KOPT-K1 (cell line): Measurements from ENCODE around the gene RPS6KA5.

ENCODE experiments used
- H3K27ac ChIP-seq: fragments of 200-600 bp; sonication (generic); 2 replicates; pipeline ENCODE4 v1.5.1; 2016; ENCODE audit warnings: antibody characterized with exemption, mild to moderate bottlenecking, low read depth, low read length; ENCODE audit not compliant: poor library complexity, severe bottlenecking
- H3K36me3 ChIP-seq: fragments of 200-600 bp; sonication (generic); 2 replicates; pipeline ENCODE4 v1.5.1; 2017; ENCODE audit warnings: antibody characterized with exemption, mild to moderate bottlenecking, low read length, moderate library complexity; ENCODE audit not compliant: insufficient read depth
- H3K9me3 ChIP-seq: fragments of 200-600 bp; sonication (generic); 2 replicates; pipeline ENCODE4 v1.5.1; 2017; ENCODE audit warnings: antibody characterized with exemption, low read length, mild to moderate bottlenecking; ENCODE audit not compliant: insufficient read depth, poor library complexity, severe bottlenecking

The RPS6KA5 gene

DNA sequence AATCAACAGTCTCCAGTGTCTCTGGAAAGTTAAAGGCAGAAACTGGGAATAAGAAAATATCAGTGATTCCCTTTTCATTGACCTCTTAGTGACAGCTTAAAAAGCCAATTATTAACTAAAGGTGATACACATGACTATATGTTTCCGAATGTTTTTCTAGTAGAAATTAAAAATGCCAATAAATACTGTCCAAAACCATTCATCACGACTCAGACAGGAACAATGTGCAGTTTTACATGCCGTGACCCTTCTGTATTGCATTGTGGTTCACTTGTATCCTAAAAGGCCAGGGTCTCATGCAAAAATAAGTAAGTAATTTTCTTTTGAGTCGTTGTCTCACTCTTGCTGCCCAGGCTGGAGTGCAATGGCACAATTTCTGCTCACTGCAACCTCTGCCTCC is 138.3 kb downstream of the RPS6KA5 start:
- H3K9me3 ChIP-seq: peaks cover 4% of the 10 kb centered on the region
- no peak overlapping the region for H3K27ac ChIP-seq
- no peaks in the 10 kb centered on the region for H3K36me3 ChIP-seq

DNA sequence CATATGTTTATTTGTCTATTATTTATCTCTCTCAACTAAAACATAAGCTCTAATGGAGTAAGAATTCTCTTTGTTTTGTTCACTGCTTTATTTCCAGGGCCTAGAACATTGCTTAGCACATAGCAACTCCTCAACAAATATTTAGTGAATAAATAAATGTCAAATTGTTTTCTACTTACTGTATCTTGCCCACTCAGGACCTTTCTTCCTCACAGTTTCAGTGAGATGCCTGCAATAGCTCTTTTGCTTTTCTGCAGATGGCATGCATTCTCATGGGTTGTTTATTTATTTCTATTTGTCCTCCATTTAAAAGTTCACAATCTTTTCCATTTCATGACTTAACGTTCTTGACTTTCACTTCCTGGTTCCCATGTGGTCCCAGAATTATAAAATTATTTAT is 149.3 kb downstream of the RPS6KA5 start:
- H3K27ac ChIP-seq: no peak overlapping the region
- no peaks in the 10 kb centered on the region for H3K9me3 ChIP-seq
- no peaks in the 10 kb centered on the region for H3K36me3 ChIP-seq

DNA sequence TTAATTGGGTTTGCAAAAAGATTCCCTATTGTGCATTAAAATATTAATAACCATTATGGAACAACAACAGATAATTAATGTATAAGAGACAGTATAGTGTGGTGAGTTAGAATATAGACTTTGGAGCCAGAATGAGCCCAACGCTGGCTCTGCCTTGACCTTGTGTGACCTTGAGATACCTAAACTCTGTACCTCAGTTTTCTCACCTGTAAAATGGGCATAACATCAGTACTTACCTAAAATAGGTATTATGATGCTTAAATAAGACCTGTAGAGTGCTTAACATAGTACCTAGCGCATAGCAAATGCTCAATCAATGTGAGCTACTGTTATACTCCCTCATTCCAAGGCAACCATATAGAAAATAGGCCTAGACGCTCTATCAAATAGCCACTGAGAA is 153.3 kb downstream of the RPS6KA5 start:
- Histone ChIP-seq H3K9me3 (no peaks in the 10 kb centered on the region), H3K27ac (no peak overlapping the region), H3K36me3 (no peaks in the 10 kb centered on the region)

DNA sequence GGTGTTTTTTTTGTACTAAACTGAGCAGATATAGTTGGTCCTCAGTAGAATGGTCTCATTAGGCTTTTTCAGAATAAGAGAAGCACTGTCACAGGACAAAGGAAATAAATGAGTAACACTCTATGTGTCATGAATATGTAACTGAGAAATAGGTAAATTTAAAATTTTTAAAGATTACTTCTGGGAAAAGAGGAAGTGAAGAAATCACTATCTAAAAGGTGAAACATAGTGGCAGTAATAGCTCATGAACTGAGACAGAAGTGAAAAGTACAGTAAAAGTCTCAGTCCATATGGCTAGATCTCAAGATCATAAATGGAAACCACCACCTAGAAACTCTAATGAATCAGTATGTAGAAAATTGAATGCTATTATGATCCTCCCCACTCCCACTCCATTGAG is 154.9 kb downstream of the RPS6KA5 start:
- no peaks in the 10 kb centered on the region for H3K36me3 ChIP-seq
- H3K9me3 ChIP-seq: no peaks in the 10 kb centered on the region
- no peak overlapping the region for H3K27ac ChIP-seq

DNA sequence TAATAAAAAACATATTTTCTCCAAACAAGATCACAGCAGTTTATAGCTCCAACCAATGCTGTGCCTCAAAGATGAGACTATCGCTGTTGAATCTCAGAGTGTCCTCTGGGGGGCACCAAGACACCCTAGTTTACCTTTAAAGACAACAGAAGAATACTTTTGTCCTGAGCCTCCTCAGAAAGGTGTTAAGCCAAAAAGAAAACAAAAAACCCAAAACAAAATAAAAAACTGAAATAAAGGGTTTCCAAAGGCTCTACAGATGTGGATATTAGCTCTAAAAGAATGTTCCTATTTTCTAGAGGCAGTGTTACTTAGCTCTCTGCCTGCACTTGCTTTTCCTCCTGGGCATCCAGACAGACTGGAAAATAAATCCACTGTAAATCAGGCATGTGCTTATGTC is 157.3 kb downstream of the RPS6KA5 start:
- Histone ChIP-seq H3K36me3 (peaks cover 10% of the 10 kb centered on the region; the same call in 1 of the 2 replicates), H3K9me3 (no peaks in the 10 kb centered on the region), H3K27ac (no peak overlapping the region)

DNA sequence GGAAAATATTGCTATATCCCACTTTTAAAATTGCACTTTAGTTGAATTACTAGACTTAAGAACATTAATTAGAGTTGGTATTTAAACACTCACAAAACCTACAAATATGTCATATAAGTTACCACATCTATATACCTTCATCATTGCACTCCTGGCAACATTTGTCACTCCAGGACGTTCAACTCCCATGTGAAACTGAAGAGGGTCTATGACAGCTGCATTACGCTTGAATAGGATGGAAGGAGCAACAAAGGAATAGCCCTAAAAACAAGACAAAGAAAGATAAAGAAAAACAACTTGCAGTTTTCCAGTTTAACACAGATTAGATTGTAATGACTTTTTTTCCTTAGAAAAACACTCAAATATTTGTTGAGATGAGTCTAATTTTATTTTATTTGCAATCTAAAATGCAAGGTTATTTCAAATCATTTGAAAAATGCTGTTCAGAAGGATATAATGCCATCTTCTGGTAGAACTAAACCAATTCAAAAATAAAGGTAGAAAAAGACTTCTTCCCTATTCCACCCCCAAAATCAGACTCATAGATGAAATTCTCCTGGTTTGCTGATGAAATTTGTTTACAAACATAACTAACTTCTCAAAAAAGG is 159.9 kb downstream of the RPS6KA5 start:
- Histone ChIP-seq H3K36me3 (peaks cover 20% of the 10 kb centered on the region; the same call in 1 of the 2 replicates), H3K27ac (no peak overlapping the region), H3K9me3 (no peaks in the 10 kb centered on the region)

DNA sequence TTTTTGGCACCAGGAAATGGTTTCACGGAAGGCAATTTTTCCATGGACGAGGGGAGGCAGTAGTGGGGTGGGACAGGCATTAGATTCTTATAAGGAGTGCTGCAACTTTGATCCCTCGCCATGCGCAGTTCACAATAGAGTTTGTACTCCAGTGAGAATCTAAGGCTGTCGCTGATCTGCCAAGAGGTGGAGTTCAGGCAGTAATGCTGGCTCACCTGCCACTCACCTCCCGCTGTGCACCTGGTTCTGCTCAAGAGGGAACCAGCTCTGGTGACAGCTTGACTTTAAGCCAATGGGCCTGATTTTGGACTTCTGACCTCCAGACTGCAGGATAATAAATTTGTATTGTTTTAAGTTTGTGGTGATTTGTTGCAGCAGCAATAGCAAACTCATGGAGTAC is 163.4 kb downstream of the RPS6KA5 start:
- no peak overlapping the region for H3K27ac ChIP-seq
- no peaks in the 10 kb centered on the region for H3K9me3 ChIP-seq
- H3K36me3 ChIP-seq: peaks cover 20% of the 10 kb centered on the region; the same call in 1 of the 2 replicates

DNA sequence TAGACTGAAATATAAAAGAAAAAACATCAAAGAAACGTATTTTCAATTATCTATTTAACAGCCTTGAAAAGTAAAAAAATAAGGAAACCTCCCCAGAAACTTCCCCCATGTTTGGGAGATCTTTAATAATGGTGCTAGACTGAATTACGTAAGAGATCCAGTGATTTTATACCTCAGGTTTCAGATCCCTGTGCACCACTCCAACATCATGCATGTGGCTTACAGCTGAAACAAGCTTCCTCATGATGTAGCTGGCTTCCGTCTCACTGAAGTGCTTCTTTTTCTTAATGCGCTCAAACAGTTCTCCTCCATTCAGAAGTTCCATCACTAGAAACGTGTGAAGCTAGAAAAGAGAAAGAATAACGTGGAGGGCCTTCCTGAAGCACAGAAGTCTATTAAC is 166.2 kb downstream of the RPS6KA5 start:
- H3K27ac ChIP-seq: no peak overlapping the region
- no peaks in the 10 kb centered on the region for H3K9me3 ChIP-seq
- H3K36me3 ChIP-seq: peaks cover 20% of the 10 kb centered on the region; the same call in 1 of the 2 replicates

DNA sequence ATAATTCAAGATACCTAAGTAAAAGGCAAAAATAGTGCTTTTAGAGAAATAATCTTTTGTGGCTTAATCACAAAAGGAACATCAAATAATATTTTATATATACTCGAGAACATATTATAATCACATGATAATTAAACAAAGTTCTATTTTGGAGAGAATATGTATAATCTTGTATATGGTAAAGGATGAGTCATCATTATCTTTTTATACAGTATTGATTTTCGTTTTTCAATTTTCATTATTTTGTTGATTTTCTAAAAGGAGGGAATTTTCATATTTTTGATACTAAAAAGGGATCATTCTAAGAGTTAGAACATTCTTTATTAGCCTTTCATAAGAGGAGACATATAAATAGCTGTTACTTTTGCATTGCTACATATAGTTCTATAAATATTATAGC is 166.9 kb downstream of the RPS6KA5 start:
- H3K36me3 ChIP-seq: 0 out of 2 replicates have a peak, but pooled peaks cover 14% of the 10 kb centered on the region

DNA sequence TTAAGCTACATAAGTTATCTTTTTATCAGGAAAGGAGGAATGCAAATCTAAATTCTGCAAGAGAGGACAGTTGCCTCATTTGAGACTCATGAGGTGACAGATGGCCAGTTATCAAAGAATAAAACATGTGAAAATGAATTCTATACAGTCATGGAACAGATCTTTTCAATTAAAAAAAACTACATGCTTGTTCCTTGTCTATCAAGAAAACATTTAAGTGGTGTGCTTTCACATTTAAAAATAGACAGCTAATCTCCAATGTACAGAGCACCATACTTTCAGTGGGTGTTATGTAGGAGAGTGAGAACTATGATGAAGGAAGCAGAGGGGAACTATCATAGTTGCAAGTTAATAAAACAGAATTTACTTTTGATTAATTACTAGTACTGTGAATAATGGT is 167.5 kb downstream of the RPS6KA5 start:
- Histone ChIP-seq H3K36me3 (0 out of 2 replicates have a peak, but pooled peaks cover 9% of the 10 kb centered on the region), H3K9me3 (no peaks in the 10 kb centered on the region), H3K27ac (no peak overlapping the region)

More for the DNA sequence above, 166.9 kb downstream of the RPS6KA5 start:
- H3K27ac ChIP-seq: no peak overlapping the region
- H3K9me3 ChIP-seq: no peaks in the 10 kb centered on the region

DNA sequence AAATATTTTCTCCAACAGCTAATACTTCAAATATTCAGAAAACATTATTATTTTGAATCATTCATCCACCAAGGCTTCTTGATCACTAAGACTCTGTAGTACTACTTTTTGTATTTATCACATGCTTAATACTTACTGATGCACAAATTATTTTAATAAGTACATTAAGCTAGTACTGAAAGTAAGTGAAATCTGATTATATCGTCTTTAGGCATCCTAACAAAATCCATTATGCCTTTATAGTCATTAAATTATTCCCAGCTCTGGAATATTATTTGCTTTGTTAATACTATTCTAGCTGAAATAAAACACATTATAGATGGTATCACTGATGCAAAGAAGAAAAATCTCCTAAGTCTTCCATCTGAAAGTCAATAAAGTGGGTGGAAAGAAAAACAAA is 169.1 kb downstream of the RPS6KA5 start:
- Histone ChIP-seq H3K36me3 (peaks cover 3% of the 10 kb centered on the region; the same call in 1 of the 2 replicates), H3K27ac (no peak overlapping the region), H3K9me3 (no peaks in the 10 kb centered on the region)

DNA sequence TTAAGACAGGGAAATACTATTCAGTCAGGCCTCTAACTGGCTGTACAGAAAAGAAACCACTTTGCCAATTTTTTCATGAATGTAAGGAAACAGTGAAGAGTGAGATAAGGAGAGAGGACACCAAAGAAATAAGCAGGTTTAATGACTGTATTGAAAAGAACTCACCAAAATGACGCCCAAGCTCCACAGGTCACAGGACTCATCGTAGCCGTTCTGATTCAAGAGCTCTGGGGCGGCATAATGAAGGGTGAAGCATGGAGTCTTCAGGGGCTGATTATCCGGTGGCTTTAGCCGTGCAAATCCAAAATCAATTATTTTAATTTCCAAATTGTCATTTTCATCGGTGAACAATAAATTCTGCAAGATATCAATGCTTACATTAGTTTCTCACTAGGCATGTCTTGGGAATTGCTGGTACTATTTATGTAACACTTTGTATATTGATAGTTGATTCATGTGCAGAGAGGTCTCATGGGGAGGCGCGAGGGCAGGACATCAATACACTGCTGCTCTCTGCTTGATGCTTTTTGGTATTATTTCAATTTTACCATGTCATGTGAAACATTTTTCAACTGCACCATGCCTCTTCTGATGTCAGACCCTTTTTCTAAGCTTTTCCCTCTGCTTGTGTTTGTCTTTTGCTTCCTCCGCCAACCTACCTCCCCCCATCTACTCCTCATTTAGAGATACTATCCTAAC is 170.0 kb downstream of the RPS6KA5 start:
- Histone ChIP-seq H3K27ac (no peak overlapping the region), H3K36me3 (peaks cover 4% of the 10 kb centered on the region; the same call in 1 of the 2 replicates), H3K9me3 (no peaks in the 10 kb centered on the region)

DNA sequence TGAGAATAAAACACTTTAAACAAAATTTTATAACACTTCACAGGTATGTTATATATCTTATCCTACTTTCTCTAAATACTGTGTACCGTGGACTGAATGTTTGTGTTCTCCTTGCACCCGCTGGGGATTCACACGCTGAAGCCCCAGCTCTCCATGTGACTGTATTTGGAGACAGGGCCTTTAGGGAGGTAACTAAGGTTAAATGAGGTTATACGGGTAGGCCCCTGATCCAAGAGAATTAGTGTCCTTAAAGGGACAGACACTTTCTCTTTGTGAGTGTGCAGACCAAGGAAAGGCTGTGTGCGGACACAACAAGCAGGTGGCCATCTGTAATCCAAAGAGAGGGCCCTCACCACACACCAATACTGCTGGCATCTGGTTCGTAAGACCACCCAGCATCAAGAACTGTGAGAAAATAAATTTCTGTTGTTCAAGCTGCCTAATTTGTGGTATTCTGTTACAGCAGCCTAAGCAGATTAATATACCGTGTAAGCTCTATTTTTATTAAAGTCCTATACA is 174.1 kb downstream of the RPS6KA5 start:
- Histone ChIP-seq H3K9me3 (peaks cover 15% of the 10 kb centered on the region), H3K36me3 (peaks cover 16% of the 10 kb centered on the region; the same call in 1 of the 2 replicates), H3K27ac (no peak overlapping the region)

DNA sequence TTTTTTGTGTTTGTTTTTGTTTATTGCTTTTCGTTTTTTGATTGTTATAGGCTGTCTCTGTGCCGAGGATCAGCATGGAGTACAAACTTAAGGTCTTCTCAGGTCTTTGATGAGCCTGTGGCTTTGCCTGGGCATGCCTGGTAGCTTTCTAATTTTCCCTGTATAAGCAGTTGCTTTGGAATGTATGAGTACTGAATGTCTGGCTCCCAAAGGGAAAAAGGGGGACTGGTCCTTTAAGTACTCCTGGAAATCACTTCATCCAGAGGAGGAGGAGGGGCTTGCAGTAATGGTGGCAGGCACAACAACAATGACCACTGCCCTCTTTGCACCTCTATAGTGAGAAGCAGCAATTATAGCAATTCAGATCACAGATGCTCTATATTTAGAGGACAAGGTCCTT is 176.7 kb downstream of the RPS6KA5 start:
- Histone ChIP-seq H3K36me3 (peaks cover 16% of the 10 kb centered on the region; the same call in 1 of the 2 replicates), H3K9me3 (peaks cover 15% of the 10 kb centered on the region), H3K27ac (no peak overlapping the region)

DNA sequence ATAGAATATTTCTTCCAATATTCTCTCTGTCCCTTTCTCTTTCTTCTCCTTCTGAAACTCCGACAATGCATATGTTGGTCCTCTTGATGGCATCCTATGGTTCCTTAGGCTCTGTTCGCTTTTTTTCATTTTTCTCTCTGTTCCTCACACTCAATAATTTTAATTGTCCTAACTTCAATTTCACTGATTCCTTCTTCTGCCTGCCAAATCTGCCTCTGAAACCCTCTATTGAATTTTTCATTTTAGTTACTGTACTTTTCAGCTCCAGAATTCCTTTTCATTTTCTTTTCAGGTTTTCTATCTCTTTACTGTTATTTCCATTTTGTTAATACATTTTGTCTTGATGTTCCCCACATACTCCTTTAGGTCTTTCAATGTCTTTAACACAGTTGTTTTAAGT is 177.2 kb downstream of the RPS6KA5 start:
- peaks cover 15% of the 10 kb centered on the region for H3K9me3 ChIP-seq
- H3K27ac ChIP-seq: no peak overlapping the region
- H3K36me3 ChIP-seq: peaks cover 16% of the 10 kb centered on the region; the same call in 1 of the 2 replicates
